Stimulated activated CD8-positive, alpha-beta memory T cell treated with anti-CD3 and anti-CD28 coated beads, Interleukin-12 subunit alpha, Interleukin-12 subunit beta, amount 100 ng/mL, for 24 hours (primary cell): ENCODE results near the gene FOXD4L6.
"Not testable (repeated sequence)": the region's sequence is repeated elsewhere in the genome, so short reads cannot be mapped to it uniquely, and the experiment has no call there.

ENCODE experiments used
- DNase-seq: peaks from one replicate; pipeline ENCODE4 v3.0.0-alpha.2; 2020; ENCODE audit errors: extremely low read depth

FOXD4L6 gene

GRCh38 chr9:41128581-41128980 is at the start of gene FOXD4L6:
FOXD4L6 (minus strand) TSS chr9:41128681; CDS start chr9:41128383, 298 bp downstream.
- not testable (repeated sequence) for DNase-seq

- DNase-seq: not testable (repeated sequence)
Observed at GRCh38 chr9:41174994-41175393, 46.5 kb upstream of the FOXD4L6 start.

GRCh38 chr9:41150116-41150515 is 21.6 kb upstream of the FOXD4L6 start:
- not testable (repeated sequence) for DNase-seq

GRCh38 chr9:41141878-41142277 is 13.4 kb upstream of the FOXD4L6 start:
- DNase-seq: not testable (repeated sequence)

- DNase-seq: not testable (repeated sequence)
Observed at GRCh38 chr9:41126746-41127446, 1.6 kb downstream of the FOXD4L6 start.

GRCh38 chr9:41125936-41126335 is 2.5 kb downstream of the FOXD4L6 start:
- not testable (repeated sequence) for DNase-seq

GRCh38 chr9:41125109-41125658 is 3.3 kb downstream of the FOXD4L6 start:
- DNase-seq: not testable (repeated sequence)

GRCh38 chr9:41124250-41125108 is 4.0 kb downstream of the FOXD4L6 start:
- not testable (repeated sequence) for DNase-seq

- DNase-seq: not testable (repeated sequence)
Observed at GRCh38 chr9:41123812-41124211, 4.7 kb downstream of the FOXD4L6 start.

- not testable (repeated sequence) for DNase-seq
Observed at GRCh38 chr9:41123396-41123795, 5.1 kb downstream of the FOXD4L6 start.

GRCh38 chr9:41120696-41121095 is 7.8 kb downstream of the FOXD4L6 start:
- not testable (repeated sequence) for DNase-seq

- DNase-seq: not testable (repeated sequence)
Observed at GRCh38 chr9:41119719-41120118, 8.8 kb downstream of the FOXD4L6 start.

GRCh38 chr9:41119311-41119710 is 9.2 kb downstream of the FOXD4L6 start:
- not testable (repeated sequence) for DNase-seq

GRCh38 chr9:41113348-41113747 is 15.1 kb downstream of the FOXD4L6 start:
- DNase-seq: not testable (repeated sequence)

- DNase-seq: not testable (repeated sequence)
Observed at GRCh38 chr9:41111414-41111813, 17.1 kb downstream of the FOXD4L6 start.

- DNase-seq: not testable (repeated sequence)
Observed at GRCh38 chr9:41110913-41111312, 17.6 kb downstream of the FOXD4L6 start.

GRCh38 chr9:41109253-41109652 is 19.2 kb downstream of the FOXD4L6 start:
- DNase-seq: not testable (repeated sequence)

- not testable (repeated sequence) for DNase-seq
Observed at GRCh38 chr9:41108816-41109215, 19.7 kb downstream of the FOXD4L6 start.

GRCh38 chr9:41106472-41107116 is 21.9 kb downstream of the FOXD4L6 start:
- DNase-seq: not testable (repeated sequence)

- not testable (repeated sequence) for DNase-seq
Observed at GRCh38 chr9:41105557-41106253, 22.8 kb downstream of the FOXD4L6 start.

- not testable (repeated sequence) for DNase-seq
Observed at GRCh38 chr9:41104542-41104941, 23.9 kb downstream of the FOXD4L6 start.
